Endothelial cell of umbilical vein (primary cell): ENCODE measurements around the gene NPDC1. TPM values are rescaled to one million over a fixed set of nuclear protein-coding genes. Genes with fewer than 3 reads are reported as not detected.

Experiments
- BruUV-seq: library from RNA; stranded (reverse); fragments of 400-500 nt; replicated peaks from 2 replicates; lab custom pipeline; 2021; lab: Mats Ljungman, UMichigan
- CTCF ChIA-PET: fragments of 300-600, 350-600 bp; sonication (Branson Sonifier 250); formaldehyde crosslinking; loops from one replicate; lab custom pipeline; 2021; ENCODE audit warnings: antibody characterized with exemption, inconsistent platforms; lab: Charles Lee
- POLR2A ChIA-PET: fragments of 300-600, 350-600 bp; sonication (Branson Sonifier 250); formaldehyde crosslinking; loops from one replicate; lab custom pipeline; 2021; ENCODE audit warnings: antibody characterized with exemption, inconsistent platforms; lab: Charles Lee
- DNase-seq: peaks from one replicate; pipeline ENCODE4 v3.0.0-alpha.2; 2011; ENCODE audit warnings: low read depth, low spot score
- FAIRE-seq: peaks from 2 replicates; lab custom pipeline; 2011; peaks lifted over from hg19 to GRCh38; lab: Jason Lieb, UNC
- H2AFZ ChIP-seq: 2 replicates; pipeline ENCODE4 v1.6.0; 2012; ENCODE audit warnings: low read depth, low read length, control low read depth, inconsistent platforms
- H3K27ac ChIP-seq: 2 replicates; pipeline ENCODE4 v1.5.1; 2011; ENCODE audit warnings: low read depth, mild to moderate bottlenecking, control low read depth, low read length, moderate library complexity; ENCODE audit not compliant: insufficient read depth
- H3K27me3 ChIP-seq, 2 experiments: 2 replicates each; pipeline versions ENCODE4 v1.6.0 to v1.6.1; 2011; ENCODE audit warnings: low read length in 2 of 2, mixed read lengths in 1 of 2; ENCODE audit not compliant: control insufficient read depth in 2 of 2, insufficient read depth in 2 of 2
- H3K36me3 ChIP-seq, 2 experiments: 2 replicates in 1 of 2; 3 replicates in 1 of 2; pipeline ENCODE4 v1.5.1; 2011; ENCODE audit warnings: low read length in 2 of 2, mild to moderate bottlenecking in 1 of 2, moderate library complexity in 1 of 2; ENCODE audit not compliant: control insufficient read depth in 2 of 2, insufficient read depth in 2 of 2; ENCODE audit errors: extremely low read depth in 1 of 2
- H3K4me1 ChIP-seq: 3 replicates; pipeline ENCODE4 v1.5.1; 2011; ENCODE audit warnings: mild to moderate bottlenecking, low read length; ENCODE audit not compliant: control insufficient read depth, insufficient read depth; ENCODE audit errors: extremely low read depth
- H3K4me2 ChIP-seq: 2 replicates; pipeline ENCODE4 v1.6.1; 2011; ENCODE audit warnings: low read length, control low read depth, mixed read lengths; ENCODE audit not compliant: insufficient read depth
- H3K4me3 ChIP-seq, 3 experiments: fragments of 200-600 bp in 1 of 3; sonication (generic), shearing (Covaris generic) in 1 of 3; replicated peaks in 1 of 3; 2 replicates each; pipeline ENCODE4 v1.5.1; 2011 to 2016; ENCODE audit warnings: control low read depth in 3 of 3, low read length in 3 of 3, mild to moderate bottlenecking in 2 of 3, inconsistent platforms in 1 of 3, low read depth in 1 of 3, moderate library complexity in 1 of 3; ENCODE audit not compliant: insufficient read depth in 1 of 3
- H3K79me2 ChIP-seq: 2 replicates; pipeline ENCODE4 v1.6.0; 2012; ENCODE audit warnings: low read length, inconsistent platforms; ENCODE audit not compliant: control insufficient read depth, insufficient read depth
- H3K9ac ChIP-seq: replicated peaks from 2 replicates; pipeline ENCODE3; 2011; ENCODE audit warnings: low read length, control low read depth; ENCODE audit not compliant: insufficient read depth; ENCODE audit errors: extremely low read depth
- H3K9me1 ChIP-seq: replicated peaks from 3 replicates; pipeline ENCODE4 v1.6.0; 2011; ENCODE audit warnings: mild to moderate bottlenecking, low read length; ENCODE audit not compliant: control insufficient read depth, insufficient read depth; ENCODE audit errors: extremely low read depth
- H3K9me3 ChIP-seq: replicated peaks from 2 replicates; pipeline ENCODE4 v1.5.1; 2012; ENCODE audit warnings: low read length, inconsistent platforms; ENCODE audit not compliant: control insufficient read depth, insufficient read depth
- H4K20me1 ChIP-seq: replicated peaks from 2 replicates; pipeline ENCODE3; 2011; ENCODE audit warnings: mild to moderate bottlenecking, low read length; ENCODE audit not compliant: control insufficient read depth, insufficient read depth; ENCODE audit errors: extremely low read depth
- CTCF ChIP-seq, 2 donors: IDR thresholded peaks; 1 replicate in 1 of 2; 2 replicates in 1 of 2; pipeline ENCODE4 v1.5.1; 2011; ENCODE audit warnings: low read length in 2 of 2, mild to moderate bottlenecking in 2 of 2, moderate library complexity in 2 of 2, control low read depth in 1 of 2, inconsistent platforms in 1 of 2, low read depth in 1 of 2; ENCODE audit not compliant: insufficient read depth in 1 of 2; ENCODE audit errors: extremely low read depth in 1 of 2
- EZH2 ChIP-seq: IDR thresholded peaks from 2 replicates; pipeline ENCODE4 v1.6.1; 2012; ENCODE audit warnings: borderline replicate concordance, low read depth, mild to moderate bottlenecking, moderate library complexity, low read length, inconsistent platforms; ENCODE audit not compliant: severe bottlenecking
- FOS ChIP-seq: IDR thresholded peaks from 2 replicates; pipeline ENCODE4 v1.6.1; 2011; ENCODE audit warnings: mild to moderate bottlenecking, low read length, moderate library complexity, borderline replicate concordance; ENCODE audit not compliant: insufficient read depth
- GATA2 ChIP-seq: IDR thresholded peaks from 2 replicates; pipeline ENCODE4 v1.7.0; 2011; ENCODE audit warnings: low read depth, mild to moderate bottlenecking, moderate library complexity, mixed read lengths, low read length; ENCODE audit not compliant: insufficient read length, insufficient read depth
- JUN ChIP-seq: IDR thresholded peaks from 2 replicates; pipeline ENCODE4 v1.6.1; 2011; ENCODE audit warnings: borderline replicate concordance, low read depth; ENCODE audit not compliant: insufficient read length, insufficient read depth
- MAX ChIP-seq: IDR thresholded peaks from 2 replicates; pipeline ENCODE4 v1.6.1; 2011; ENCODE audit not compliant: insufficient read depth, insufficient read length
- MYC ChIP-seq: IDR thresholded peaks from one replicate; pipeline ENCODE4 v1.6.1; 2011; ENCODE audit warnings: mild to moderate bottlenecking, low read depth, low read length
- POLR2A ChIP-seq: IDR thresholded peaks from 2 replicates; pipeline ENCODE4 v1.6.1; 2012; ENCODE audit warnings: low read depth, mild to moderate bottlenecking, control low read depth, low read length
- POLR2AphosphoS5 ChIP-seq: IDR thresholded peaks from 2 replicates; pipeline ENCODE4 v1.6.1; 2012; ENCODE audit warnings: low read depth, mild to moderate bottlenecking, control low read depth, low read length, moderate library complexity; ENCODE audit not compliant: insufficient read depth
- dilution Hi-C: fragments of 300-500 bp; cut with MboI; formaldehyde crosslinking; loops from one replicate; pipeline ENCODE4 v1.15.0; 2019; ENCODE audit warnings: low sequenced_read_pairs; ENCODE audit not compliant: extremely low pct_ligation_motif_present
- intact Hi-C: fragments of 100-400 bp; cut with micrococcal nuclease; formaldehyde crosslinking; loops from one replicate; pipeline ENCODE4 v1.10.0; 2022
- polyA plus RNA-seq, 4 experiments: library from polyadenylated mRNA; depleted of rRNA in 3 of 4; stranded (reverse) in 3 of 4; unstranded in 1 of 4; fragments of >200 nt; gene quantifications; 2 replicates each; pipeline versions ENCODE4 v1.2.1 to v1.2.3, GENCODE V29; 2011 to 2012; ENCODE audit warnings: missing spikeins in 1 of 4
- total RNA-seq: library from RNA; stranded (reverse); gene quantifications from 2 replicates; pipeline ENCODE4 v1.2.3, GENCODE V29; 2021

NPDC1 gene
- total and polyA plus RNA-seq, 2 donors (not counting 3 experiments of a cell fraction or from before 2014, with no cell fraction given): 115 to 181 TPM

GRCh38 chr9:137025517-137025966 is 20.4 kb downstream of the NPDC1 start:
- no peaks in the 10 kb centered on the region for H3K9me1 ChIP-seq
- H3K36me3 ChIP-seq: no peaks in the 10 kb centered on the region
- H2AFZ ChIP-seq: no peak overlapping the region
- no peak overlapping the region for H3K4me2 ChIP-seq
- dilution Hi-C loops: no loop called here
- TF ChIP-seq MYC: no peak
- no peak for TF ChIP-seq POLR2AphosphoS5
- no peak for TF ChIP-seq POLR2A
- no peak for TF ChIP-seq JUN
- TF ChIP-seq CTCF (IDR thresholded peaks at IDR 0.05; ENCODE audit: extremely low read depth in 1 of 2, insufficient read depth in 1 of 2, low read depth in 1 of 2, low read length in 2 of 2): no peak
- TF ChIP-seq EZH2: no peak
- TF ChIP-seq FOS: no peak
- no peak for TF ChIP-seq GATA2
- TF ChIP-seq MAX: no peak
- H3K27ac ChIP-seq: no peak overlapping the region
- H3K27me3 ChIP-seq: no peaks in the 10 kb centered on the region
- H3K4me3 ChIP-seq: no peak overlapping the region
- H3K9me3 ChIP-seq: no peaks in the 10 kb centered on the region
- H3K79me2 ChIP-seq: no peaks in the 10 kb centered on the region
- no TSS peak for BruUV-seq
- ChIA-PET POLR2A (no interaction called here), CTCF (interaction anchor here (2.3 kb wide), 1 partner anchor 10 kb away, joined by 17 read pairs; no protein-coding TSS in a partner anchor)
- FAIRE-seq: no peak
- no peak overlapping the region for H3K9ac ChIP-seq
- DNase-seq: no peak
- peaks cover 12% of the 10 kb centered on the region for H3K4me1 ChIP-seq
- no peaks in the 10 kb centered on the region for H4K20me1 ChIP-seq
- intact Hi-C loops: no loop called here
